ENCODE results near the gene AKAP6.
A peak's percentile ranks its signal among the peaks of the same experiment; 100 is the strongest.
"Not testable (repeated sequence)": the region's sequence is repeated elsewhere in the genome, so short reads cannot be mapped to it uniquely, and the experiment has no call there.

AKAP6 gene

GRCh38 chr14:32381869-32382268 is 52.8 kb downstream of the AKAP6 start:
- TF ChIP-seq CTCF (IDR thresholded peaks at IDR 0.05; ENCODE audit: low read depth, low read length) = no peak

GRCh38 chr14:32382704-32383103 is 53.6 kb downstream of the AKAP6 start:
- no peak for DNase-seq (ENCODE audit: extremely low read depth, low read depth)
- peak; percentile 57 for TF ChIP-seq CTCF (IDR thresholded peaks at IDR 0.05; ENCODE audit: low read depth, low read length)

More at GRCh38 chr14:32381869-32382268, 52.8 kb downstream of the AKAP6 start:
- no peak for DNase-seq (ENCODE audit: extremely low read depth, low read depth)

GRCh38 chr14:32383364-32384009 is 54.4 kb downstream of the AKAP6 start:
- no peak for TF ChIP-seq CTCF (IDR thresholded peaks at IDR 0.05; ENCODE audit: low read depth, low read length)
- no peak for DNase-seq (ENCODE audit: extremely low read depth, low read depth)

- TF ChIP-seq CTCF (IDR thresholded peaks at IDR 0.05; ENCODE audit: low read depth, low read length) = no peak
Measured at GRCh38 chr14:32384464-32384863, 55.4 kb downstream of the AKAP6 start.

GRCh38 chr14:32387295-32387694 is 58.2 kb downstream of the AKAP6 start:
- not testable (repeated sequence) for DNase-seq (ENCODE audit: extremely low read depth, low read depth)

More at GRCh38 chr14:32384464-32384863, 55.4 kb downstream of the AKAP6 start:
- DNase-seq (ENCODE audit: extremely low read depth, low read depth) = no peak

GRCh38 chr14:32393119-32393518 is 64.0 kb downstream of the AKAP6 start:
- no peak for TF ChIP-seq CTCF (IDR thresholded peaks at IDR 0.05; ENCODE audit: low read depth, low read length)
- no peak for DNase-seq (ENCODE audit: extremely low read depth, low read depth)

- TF ChIP-seq CTCF (IDR thresholded peaks at IDR 0.05; ENCODE audit: low read depth, low read length) = no peak
- DNase-seq (ENCODE audit: extremely low read depth, low read depth) = no peak
Measured at GRCh38 chr14:32394038-32394437, 64.9 kb downstream of the AKAP6 start.

GRCh38 chr14:32396885-32397284 is 67.8 kb downstream of the AKAP6 start:
- no peak for DNase-seq (ENCODE audit: extremely low read depth, low read depth)
- no peak for TF ChIP-seq CTCF (IDR thresholded peaks at IDR 0.05; ENCODE audit: low read depth, low read length)

All from AG09319 (cell line).